Activated naive CD8-positive, alpha-beta T cell treated with anti-CD3 and anti-CD28 coated beads, Interleukin-2, amount 50 U/mL, for 24 hours (primary cell): ENCODE data around the gene TJP3.

ENCODE experiments used
- ATAC-seq: fragments of 150-1000 bp; cut with Tn5 transposase; one replicate; pipeline ENCODE4 v1.10.0; 2021
- DNase-seq: peaks from one replicate; pipeline ENCODE4 v3.0.0; 2021
- H3K27ac Mint-ChIP-seq: one replicate; pipeline ENCODE4 v1.8.0; 2021; ENCODE audit warnings: mild to moderate bottlenecking, mixed read lengths
- H3K27me3 Mint-ChIP-seq: one replicate; pipeline ENCODE4 v1.8.0; 2021; ENCODE audit warnings: mixed read lengths
- H3K36me3 Mint-ChIP-seq: one replicate; pipeline ENCODE4 v1.8.0; 2021; ENCODE audit warnings: low read depth, mixed read lengths
- H3K4me1 Mint-ChIP-seq: one replicate; pipeline ENCODE4 v1.8.0; 2021; ENCODE audit warnings: mixed read lengths
- H3K4me3 Mint-ChIP-seq: one replicate; pipeline ENCODE4 v1.8.0; 2021; ENCODE audit warnings: mild to moderate bottlenecking, moderate library complexity, mixed read lengths
- H3K9me3 Mint-ChIP-seq: one replicate; pipeline ENCODE4 v1.8.0; 2021; ENCODE audit warnings: mixed read lengths

TJP3 gene

GRCh38 chr19:3693025-3693925 is 14.9 kb upstream of the TJP3 start:
- no peak overlapping the region for H3K27ac Mint-ChIP-seq
- H3K4me1 Mint-ChIP-seq, result peaks cover 45% of the 10 kb centered on the region
- peaks cover 2% of the 10 kb centered on the region for H3K27me3 Mint-ChIP-seq

GRCh38 chr19:3694361-3695123 is 13.6 kb upstream of the TJP3 start:
- H3K4me1 Mint-ChIP-seq, result peaks cover 46% of the 10 kb centered on the region
- H3K27me3 Mint-ChIP-seq, result peaks cover 2% of the 10 kb centered on the region

More at GRCh38 chr19:3693025-3693925, 14.9 kb upstream of the TJP3 start:
- ATAC-seq (no peak), DNase-seq (no peak)
- H3K9me3 Mint-ChIP-seq, result peaks cover 4% of the 10 kb centered on the region
- no peak overlapping the region for H3K4me3 Mint-ChIP-seq
- H3K36me3 Mint-ChIP-seq, result peaks cover 19% of the 10 kb centered on the region

GRCh38 chr19:3695124-3695733 is 13.0 kb upstream of the TJP3 start:
- H3K4me1 Mint-ChIP-seq, result peaks cover 39% of the 10 kb centered on the region
- no peak for ATAC-seq

More at GRCh38 chr19:3694361-3695123, 13.6 kb upstream of the TJP3 start:
- no peak for DNase-seq
- H3K9me3 Mint-ChIP-seq, result peaks cover 4% of the 10 kb centered on the region
- no peak overlapping the region for H3K27ac Mint-ChIP-seq
- no peak overlapping the region for H3K4me3 Mint-ChIP-seq
- peaks cover 19% of the 10 kb centered on the region for H3K36me3 Mint-ChIP-seq
- ATAC-seq, result no peak

GRCh38 chr19:3695986-3696659 is 12.1 kb upstream of the TJP3 start:
- Mint-ChIP-seq H3K27me3 (no peaks in the 10 kb centered on the region), H3K4me1 (peaks cover 33% of the 10 kb centered on the region), H3K36me3 (peaks cover 9% of the 10 kb centered on the region), H3K27ac (no peak overlapping the region), H3K4me3 (no peak overlapping the region), H3K9me3 (no peaks in the 10 kb centered on the region)
- ATAC-seq, result no peak
- no peak for DNase-seq

More at GRCh38 chr19:3695124-3695733, 13.0 kb upstream of the TJP3 start:
- Mint-ChIP-seq H3K4me3 (no peak overlapping the region), H3K9me3 (peaks cover 4% of the 10 kb centered on the region), H3K36me3 (peaks cover 14% of the 10 kb centered on the region), H3K27me3 (peaks cover 2% of the 10 kb centered on the region), H3K27ac (no peak overlapping the region)
- no peak for DNase-seq

- ATAC-seq (no peak), DNase-seq (no peak)
- Mint-ChIP-seq H3K36me3 (peaks cover 4% of the 10 kb centered on the region), H3K9me3 (no peaks in the 10 kb centered on the region), H3K4me3 (no peak overlapping the region), H3K4me1 (peaks cover 28% of the 10 kb centered on the region), H3K27ac (no peak overlapping the region), H3K27me3 (no peaks in the 10 kb centered on the region)
Measured at GRCh38 chr19:3696660-3696995, 11.6 kb upstream of the TJP3 start.

GRCh38 chr19:3697094-3697493 is 11.1 kb upstream of the TJP3 start:
- Mint-ChIP-seq H3K4me3 (no peak overlapping the region), H3K27ac (no peak overlapping the region)

GRCh38 chr19:3697671-3698385 is 10.4 kb upstream of the TJP3 start:
- peak overlapping the region; percentile 86 for H3K4me3 Mint-ChIP-seq
- H3K36me3 Mint-ChIP-seq, result peaks cover 2% of the 10 kb centered on the region
- no peaks in the 10 kb centered on the region for H3K27me3 Mint-ChIP-seq
- peaks cover 19% of the 10 kb centered on the region for H3K4me1 Mint-ChIP-seq
- no peak overlapping the region for H3K27ac Mint-ChIP-seq
- ATAC-seq (no peak), DNase-seq (no peak)
- no peaks in the 10 kb centered on the region for H3K9me3 Mint-ChIP-seq

More at GRCh38 chr19:3697094-3697493, 11.1 kb upstream of the TJP3 start:
- H3K9me3 Mint-ChIP-seq, result no peaks in the 10 kb centered on the region
- H3K36me3 Mint-ChIP-seq, result peaks cover 3% of the 10 kb centered on the region
- H3K4me1 Mint-ChIP-seq, result peaks cover 24% of the 10 kb centered on the region
- H3K27me3 Mint-ChIP-seq, result no peaks in the 10 kb centered on the region
- DNase-seq (no peak), ATAC-seq (no peak)

- ATAC-seq (peak; percentile 8), DNase-seq (no peak)
- Mint-ChIP-seq H3K4me1 (peaks cover 17% of the 10 kb centered on the region), H3K36me3 (peaks cover 1% of the 10 kb centered on the region), H3K9me3 (no peaks in the 10 kb centered on the region), H3K27me3 (no peaks in the 10 kb centered on the region), H3K27ac (peak overlapping the region; percentile 8), H3K4me3 (peak overlapping the region; percentile 86)
Measured at GRCh38 chr19:3698386-3698950, 9.7 kb upstream of the TJP3 start.

GRCh38 chr19:3698974-3699740 is 9.0 kb upstream of the TJP3 start:
- Mint-ChIP-seq H3K4me1 (peaks cover 17% of the 10 kb centered on the region), H3K27ac (peak overlapping the region; percentile 46), H3K36me3 (peaks cover 1% of the 10 kb centered on the region), H3K4me3 (peak overlapping the region; percentile 86), H3K27me3 (no peaks in the 10 kb centered on the region), H3K9me3 (no peaks in the 10 kb centered on the region)
- DNase-seq, result peak; percentile 32
- ATAC-seq, result peak; percentile 11

GRCh38 chr19:3699741-3700241 is 8.4 kb upstream of the TJP3 start:
- H3K27me3 Mint-ChIP-seq, result no peaks in the 10 kb centered on the region
- ATAC-seq, result no peak
- H3K4me3 Mint-ChIP-seq, result peak overlapping the region; percentile 86
- DNase-seq, result no peak
- H3K4me1 Mint-ChIP-seq, result peaks cover 17% of the 10 kb centered on the region
- H3K9me3 Mint-ChIP-seq, result no peaks in the 10 kb centered on the region
- peaks cover 1% of the 10 kb centered on the region for H3K36me3 Mint-ChIP-seq
- peak overlapping the region; percentile 46 for H3K27ac Mint-ChIP-seq

- peak; percentile 97 for DNase-seq
- peaks cover 17% of the 10 kb centered on the region for H3K4me1 Mint-ChIP-seq
Measured at GRCh38 chr19:3700242-3701032, 7.7 kb upstream of the TJP3 start, which contains the start of gene PIP5K1C. Gene PIP5K1C (minus strand): TSS chr19:3700468. CDS start chr19:3700390, 78 bp downstream.

GRCh38 chr19:3701200-3701599 is 7.0 kb upstream of the TJP3 start:
- Mint-ChIP-seq H3K4me3 (no peak overlapping the region), H3K36me3 (no peaks in the 10 kb centered on the region), H3K27ac (no peak overlapping the region), H3K27me3 (peaks cover 1% of the 10 kb centered on the region), H3K4me1 (peaks cover 17% of the 10 kb centered on the region), H3K9me3 (no peaks in the 10 kb centered on the region)
- ATAC-seq (no peak), DNase-seq (no peak)

More at GRCh38 chr19:3700242-3701032, 7.7 kb upstream of the TJP3 start, which contains the start of gene PIP5K1C:
- H3K27me3 Mint-ChIP-seq, result no peaks in the 10 kb centered on the region
- peak within 1 kb of the TSS; percentile 86 for H3K4me3 Mint-ChIP-seq
- H3K9me3 Mint-ChIP-seq, result no peaks in the 10 kb centered on the region
- peak within 1 kb of the TSS; percentile 46 for H3K27ac Mint-ChIP-seq
- peak; percentile 85 for ATAC-seq
- peaks cover 1% of the 10 kb centered on the region for H3K36me3 Mint-ChIP-seq
